Nephron progenitor cell (in vitro differentiated cells): ENCODE data around the gene THSD1.

ENCODE experiments used
- DNase-seq: peaks from one replicate; pipeline ENCODE4 v3.0.0; 2021
- H3K27ac Mint-ChIP-seq: 2 replicates; pipeline ENCODE4 v1.8.0; 2021; ENCODE audit warnings: mild to moderate bottlenecking, moderate library complexity, mixed read lengths
- H3K27me3 Mint-ChIP-seq: 2 replicates; pipeline ENCODE4 v1.8.0; 2021; ENCODE audit warnings: mild to moderate bottlenecking, low read depth, mixed read lengths; ENCODE audit not compliant: poor library complexity
- H3K36me3 Mint-ChIP-seq: 2 replicates; pipeline ENCODE4 v1.8.0; 2021; ENCODE audit warnings: low read depth, mixed read lengths
- H3K4me1 Mint-ChIP-seq: 2 replicates; pipeline ENCODE4 v1.8.0; 2021; ENCODE audit warnings: mixed read lengths
- H3K4me3 Mint-ChIP-seq: 2 replicates; pipeline ENCODE4 v1.8.0; 2021; ENCODE audit warnings: mild to moderate bottlenecking, moderate library complexity, mixed read lengths
- H3K9me3 Mint-ChIP-seq: 2 replicates; pipeline ENCODE4 v1.8.0; 2021; ENCODE audit warnings: mild to moderate bottlenecking, moderate library complexity, mixed read lengths
- TF ChIP-seq, protein P1 (sequence below): fragments of 200-600 bp; sonication (generic); IDR thresholded peaks from 2 replicates; pipeline ENCODE4 v1.5.0; 2021; ENCODE audit warnings: antibody characterized with exemption

Gene THSD1

DNA sequence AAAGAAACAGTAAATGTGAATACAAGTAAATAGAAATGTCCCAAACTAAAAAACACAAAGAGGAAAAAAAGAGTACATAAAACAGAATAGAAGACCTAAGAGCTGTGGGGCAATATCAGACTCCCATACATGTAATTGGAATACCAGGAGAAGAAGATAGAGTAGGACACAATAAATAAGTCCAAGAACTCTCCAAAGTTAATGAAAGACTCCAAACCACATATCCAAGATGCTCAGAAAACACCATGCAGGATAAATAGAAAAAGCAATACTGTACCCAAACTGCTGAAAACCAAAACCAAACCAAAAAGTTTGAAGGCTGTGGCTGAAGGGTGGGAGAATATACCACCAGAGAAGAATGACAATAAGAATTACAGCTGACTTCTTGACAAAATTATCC is 18.3 kb downstream of the THSD1 start:
- H3K36me3 Mint-ChIP-seq = no peaks in the 10 kb centered on the region

DNA sequence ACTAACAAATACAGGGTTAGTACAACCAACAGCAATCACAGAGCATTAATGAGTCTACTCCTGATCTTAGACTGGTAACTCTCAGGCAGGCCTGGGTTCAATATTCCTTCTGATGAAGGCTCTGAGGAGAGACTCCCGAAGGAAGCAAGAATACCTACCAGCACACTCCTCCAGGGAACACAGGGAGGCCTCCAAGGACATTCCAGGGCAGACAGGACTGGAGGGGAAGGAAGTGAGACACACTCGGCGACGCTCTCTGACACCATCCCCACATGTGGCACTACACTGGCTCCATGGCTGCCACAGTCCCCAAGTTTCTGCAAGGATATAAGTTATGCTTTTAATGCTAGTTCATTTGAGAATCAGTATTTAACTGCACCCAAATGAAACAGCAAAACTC is 20.1 kb downstream of the THSD1 start:
- Mint-ChIP-seq H3K27me3 (peaks cover 2% of the 10 kb centered on the region), H3K4me3 (no peak overlapping the region), H3K9me3 (peaks cover 6% of the 10 kb centered on the region), H3K36me3 (no peaks in the 10 kb centered on the region), H3K27ac (no peak overlapping the region), H3K4me1 (no peaks in the 10 kb centered on the region)
- DNase-seq = no peak
- TF ChIP-seq, protein P1, sequence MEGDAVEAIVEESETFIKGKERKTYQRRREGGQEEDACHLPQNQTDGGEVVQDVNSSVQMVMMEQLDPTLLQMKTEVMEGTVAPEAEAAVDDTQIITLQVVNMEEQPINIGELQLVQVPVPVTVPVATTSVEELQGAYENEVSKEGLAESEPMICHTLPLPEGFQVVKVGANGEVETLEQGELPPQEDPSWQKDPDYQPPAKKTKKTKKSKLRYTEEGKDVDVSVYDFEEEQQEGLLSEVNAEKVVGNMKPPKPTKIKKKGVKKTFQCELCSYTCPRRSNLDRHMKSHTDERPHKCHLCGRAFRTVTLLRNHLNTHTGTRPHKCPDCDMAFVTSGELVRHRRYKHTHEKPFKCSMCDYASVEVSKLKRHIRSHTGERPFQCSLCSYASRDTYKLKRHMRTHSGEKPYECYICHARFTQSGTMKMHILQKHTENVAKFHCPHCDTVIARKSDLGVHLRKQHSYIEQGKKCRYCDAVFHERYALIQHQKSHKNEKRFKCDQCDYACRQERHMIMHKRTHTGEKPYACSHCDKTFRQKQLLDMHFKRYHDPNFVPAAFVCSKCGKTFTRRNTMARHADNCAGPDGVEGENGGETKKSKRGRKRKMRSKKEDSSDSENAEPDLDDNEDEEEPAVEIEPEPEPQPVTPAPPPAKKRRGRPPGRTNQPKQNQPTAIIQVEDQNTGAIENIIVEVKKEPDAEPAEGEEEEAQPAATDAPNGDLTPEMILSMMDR = no peak

More for the DNA sequence above, 18.3 kb downstream of the THSD1 start:
- Mint-ChIP-seq H3K4me3 (no peak overlapping the region), H3K9me3 (peaks cover 6% of the 10 kb centered on the region), H3K27me3 (peaks cover 2% of the 10 kb centered on the region), H3K4me1 (no peaks in the 10 kb centered on the region), H3K27ac (no peak overlapping the region)
- TF ChIP-seq, protein P1 = no peak
- no peak for DNase-seq

DNA sequence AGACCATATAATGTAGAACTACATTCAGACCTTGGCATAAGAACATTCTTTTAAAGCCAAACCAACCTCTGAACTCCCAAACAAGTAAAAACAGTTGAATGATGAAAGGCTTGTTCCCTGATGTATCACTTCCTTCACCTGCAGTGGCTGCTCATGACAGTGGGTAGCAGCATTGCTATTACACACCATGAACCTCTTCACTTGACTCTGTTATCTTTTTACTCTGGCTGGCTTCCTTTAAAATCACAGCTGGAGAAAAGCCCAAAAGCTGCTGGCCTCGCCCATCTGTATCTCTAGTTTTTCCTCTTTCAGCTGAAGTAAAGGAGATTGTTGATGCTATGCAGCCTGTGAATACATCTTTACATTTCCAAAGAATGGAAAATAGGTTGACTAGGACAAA is 22.6 kb downstream of the THSD1 start:
- no peak for DNase-seq
- peaks cover 2% of the 10 kb centered on the region for H3K27me3 Mint-ChIP-seq
- H3K4me1 Mint-ChIP-seq = no peaks in the 10 kb centered on the region
- no peak overlapping the region for H3K4me3 Mint-ChIP-seq
- no peak overlapping the region for H3K27ac Mint-ChIP-seq
- H3K36me3 Mint-ChIP-seq = no peaks in the 10 kb centered on the region
- TF ChIP-seq, protein P1 = no peak
- peaks cover 6% of the 10 kb centered on the region for H3K9me3 Mint-ChIP-seq

DNA sequence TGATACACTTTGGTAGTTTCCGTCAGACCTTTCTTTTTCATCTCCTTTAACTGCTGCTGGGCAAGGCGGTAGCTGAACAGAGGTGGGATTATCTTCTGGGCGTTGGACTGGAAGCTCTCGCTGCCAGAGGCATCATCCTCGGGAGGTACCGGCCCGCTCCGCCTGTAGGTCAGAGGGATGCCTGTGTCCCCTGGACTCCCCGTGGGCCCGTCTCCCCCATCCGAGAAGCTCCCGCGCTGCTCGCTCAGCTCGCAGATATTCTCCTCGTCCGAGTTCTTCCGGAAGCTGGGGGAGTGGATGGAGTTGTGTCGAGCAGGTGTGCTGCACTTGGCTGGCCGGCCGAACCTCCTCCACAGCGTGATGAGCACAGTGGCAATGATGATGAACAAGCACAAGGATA is 27.7 kb downstream of the THSD1 start:
- no peak overlapping the region for H3K27ac Mint-ChIP-seq
- no peaks in the 10 kb centered on the region for H3K27me3 Mint-ChIP-seq
- TF ChIP-seq, protein P1 = no peak
- H3K9me3 Mint-ChIP-seq = no peaks in the 10 kb centered on the region
- no peaks in the 10 kb centered on the region for H3K36me3 Mint-ChIP-seq
- H3K4me3 Mint-ChIP-seq = no peak overlapping the region
- H3K4me1 Mint-ChIP-seq = no peaks in the 10 kb centered on the region
- DNase-seq = no peak

DNA sequence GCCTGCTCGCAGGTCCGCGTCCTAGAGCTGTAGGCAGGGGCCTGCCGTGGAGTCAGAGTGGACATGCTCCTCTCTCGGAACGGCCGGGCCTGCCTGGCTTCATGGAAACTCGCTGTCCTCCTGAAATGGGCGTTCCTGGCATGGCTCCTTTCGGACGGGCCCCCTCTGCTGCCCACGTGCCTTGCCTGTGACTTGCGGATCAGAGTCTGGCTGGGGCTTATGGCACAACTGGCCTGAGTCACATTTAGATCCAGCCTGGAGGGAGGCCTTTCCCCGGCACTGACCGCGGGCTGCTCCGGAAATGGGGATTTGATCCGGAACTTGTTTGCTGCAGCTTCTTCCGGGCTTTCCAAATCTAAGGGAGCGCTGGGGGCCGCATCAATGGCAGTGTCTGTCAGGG is 28.1 kb downstream of the THSD1 start:
- DNase-seq = no peak
- no peaks in the 10 kb centered on the region for H3K4me1 Mint-ChIP-seq

DNA sequence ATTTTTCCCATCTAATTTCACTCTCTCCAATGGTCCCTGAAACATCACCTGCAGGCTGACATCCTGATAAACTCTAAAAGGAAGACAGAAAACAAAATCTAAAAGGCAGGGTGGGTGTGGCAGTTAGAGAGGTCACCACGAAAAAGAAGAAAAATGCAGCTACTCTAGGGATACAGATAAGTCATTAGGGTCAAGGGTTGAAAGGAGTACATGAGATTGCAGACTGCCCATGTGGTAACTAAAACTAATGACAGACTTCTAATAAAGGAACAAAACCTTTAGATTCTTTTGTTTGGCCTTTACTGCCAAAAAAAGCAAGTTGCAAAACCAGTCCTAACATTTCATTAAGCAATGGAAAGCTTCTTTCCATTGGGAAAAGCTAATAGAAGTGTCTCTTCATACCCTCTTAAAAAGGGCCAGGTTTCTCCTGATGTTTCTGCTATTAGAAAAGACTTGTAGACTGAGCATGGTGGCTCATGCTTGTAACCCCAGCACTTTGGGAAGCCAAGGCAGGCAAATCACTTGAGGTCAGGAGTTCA is 31.0 kb downstream of the THSD1 start:
- H3K27me3 Mint-ChIP-seq = no peaks in the 10 kb centered on the region
- H3K9me3 Mint-ChIP-seq = no peaks in the 10 kb centered on the region
- no peaks in the 10 kb centered on the region for H3K36me3 Mint-ChIP-seq
- no peak overlapping the region for H3K27ac Mint-ChIP-seq
- DNase-seq = no peak
- H3K4me1 Mint-ChIP-seq = peaks cover 10% of the 10 kb centered on the region
- no peak overlapping the region for H3K4me3 Mint-ChIP-seq
- TF ChIP-seq, protein P1 = no peak

More for the DNA sequence above, 28.1 kb downstream of the THSD1 start:
- H3K9me3 Mint-ChIP-seq = no peaks in the 10 kb centered on the region
- H3K27me3 Mint-ChIP-seq = no peaks in the 10 kb centered on the region
- no peaks in the 10 kb centered on the region for H3K36me3 Mint-ChIP-seq
- H3K27ac Mint-ChIP-seq = no peak overlapping the region
- TF ChIP-seq, protein P1 = no peak
- no peak overlapping the region for H3K4me3 Mint-ChIP-seq
